GM19240 (cell line): ENCODE results near the gene CACNA2D4.

Experiments used
- DNase-seq: peaks from one replicate; pipeline ENCODE4 v3.0.0; 2011; ENCODE audit warnings: low spot score; ENCODE audit not compliant: insufficient read length

CACNA2D4 gene

DNA sequence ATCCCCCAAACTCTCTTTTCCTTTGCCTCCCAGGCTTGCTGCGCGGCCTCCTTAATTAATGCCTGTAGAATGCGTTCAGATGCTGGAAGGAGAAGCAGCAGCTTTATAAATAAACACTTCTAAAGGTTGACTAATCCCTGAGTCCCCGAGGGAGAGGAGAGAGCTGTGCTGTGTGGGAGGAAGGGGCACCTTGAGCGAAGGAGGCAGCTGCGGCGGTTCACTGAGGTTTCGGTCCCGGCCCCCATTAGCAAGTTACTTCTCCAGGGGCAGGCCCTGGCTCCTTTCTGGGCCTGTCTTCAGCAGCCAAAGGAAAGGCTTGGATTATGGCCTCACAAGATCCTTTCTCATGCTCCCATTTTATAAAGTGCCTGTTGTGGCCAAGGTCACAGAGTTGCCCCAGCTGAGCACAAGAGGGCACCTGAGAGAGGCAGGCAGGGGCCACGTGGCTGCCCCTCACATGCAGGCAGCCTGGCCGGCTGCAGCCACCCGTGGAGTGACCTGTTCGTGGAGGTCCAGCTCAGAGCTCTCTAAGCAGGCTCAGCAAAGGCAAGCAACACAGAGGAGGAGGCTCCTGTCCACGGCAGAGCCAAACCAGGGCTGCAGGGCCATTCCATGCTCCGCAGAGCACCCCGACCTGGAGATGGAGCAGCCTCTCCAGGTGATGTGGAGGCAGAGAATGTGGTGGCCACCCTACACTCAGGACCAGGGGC, 15.0 kb upstream of the CACNA2D4 start:
- peak; percentile 23 for DNase-seq

DNA sequence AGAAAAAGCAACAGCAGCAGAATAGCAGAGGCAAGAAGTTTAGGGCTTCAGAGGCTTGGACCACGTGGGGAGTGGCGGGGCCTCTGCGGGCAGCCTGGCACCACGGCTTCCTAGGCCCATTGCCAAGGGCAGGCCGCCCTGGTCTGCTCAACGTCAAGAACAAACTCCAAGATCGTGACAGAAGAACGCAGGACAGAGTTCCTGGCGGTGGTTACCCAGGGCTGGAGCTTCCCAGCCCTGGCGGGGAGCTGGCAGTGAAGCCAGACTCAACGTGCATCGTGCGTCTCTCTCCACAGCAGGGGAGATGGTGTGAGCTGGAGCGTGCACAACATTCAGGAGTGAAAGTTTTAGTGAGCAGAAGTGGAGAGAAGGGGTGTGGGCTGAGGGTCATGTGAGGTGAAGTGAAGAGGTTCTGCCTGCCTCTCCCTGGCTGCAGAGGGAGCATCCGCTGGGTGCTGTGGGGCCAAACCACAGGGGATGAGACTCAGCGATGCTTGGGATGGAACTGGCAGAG, 13.9 kb upstream of the CACNA2D4 start:
- DNase-seq = no peak

DNA sequence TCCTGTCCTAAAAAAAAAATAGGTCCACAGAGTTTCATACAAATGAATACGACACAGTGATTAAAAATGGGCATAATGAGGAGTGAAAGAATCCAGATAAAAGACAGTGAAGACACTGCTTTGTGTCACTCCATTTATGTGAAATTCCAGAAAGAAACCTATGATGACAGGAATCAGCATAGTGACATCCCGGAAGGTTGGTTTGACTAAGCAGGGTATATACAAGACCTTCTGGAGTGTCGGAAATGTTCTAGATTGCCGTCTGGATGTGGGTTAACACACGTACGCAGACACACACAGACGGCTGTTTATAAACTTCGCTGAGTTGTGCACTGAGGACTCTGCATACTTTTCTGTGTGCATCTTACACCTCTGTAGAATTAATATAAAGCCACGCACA, 13.2 kb upstream of the CACNA2D4 start:
- DNase-seq = no peak

DNA sequence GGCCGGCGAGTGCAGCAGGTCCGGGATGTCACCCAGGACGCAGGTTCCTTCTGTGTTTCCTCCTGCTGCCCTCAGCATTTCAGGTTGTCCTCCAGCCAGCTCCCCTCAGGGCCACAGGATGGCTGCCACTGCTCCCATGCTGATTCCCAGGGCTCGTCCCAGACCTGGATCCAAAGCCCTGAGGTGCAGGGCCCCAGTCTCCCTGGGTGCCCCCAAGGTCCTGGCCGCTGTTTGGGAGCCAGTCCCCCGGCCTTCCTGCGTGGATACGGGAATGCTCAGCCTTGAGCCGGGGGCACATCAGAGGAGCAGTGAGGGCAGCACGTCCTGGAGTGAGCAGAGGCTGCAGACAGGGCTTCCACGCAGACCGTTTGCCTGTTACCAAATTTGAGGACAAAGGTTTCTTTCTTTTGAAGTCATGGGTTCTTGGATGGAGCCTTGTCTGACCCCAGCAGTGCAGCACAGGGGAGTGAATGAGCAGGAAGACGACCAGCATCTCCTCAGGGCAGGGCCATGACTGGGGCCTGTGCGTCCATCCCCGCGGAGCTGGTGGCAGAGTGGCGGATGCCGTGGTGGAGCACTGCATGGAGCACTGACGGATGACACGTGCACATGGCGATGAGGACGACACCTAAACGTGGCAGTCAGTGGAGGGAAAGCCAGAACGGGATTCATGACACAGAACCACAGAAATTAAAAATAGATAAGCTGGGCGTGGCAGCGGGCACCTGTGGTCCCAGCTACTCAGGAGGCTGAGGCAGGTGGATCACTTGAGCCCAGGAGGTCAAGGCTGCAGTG, 12.5 kb upstream of the CACNA2D4 start:
- DNase-seq = no peak

DNA sequence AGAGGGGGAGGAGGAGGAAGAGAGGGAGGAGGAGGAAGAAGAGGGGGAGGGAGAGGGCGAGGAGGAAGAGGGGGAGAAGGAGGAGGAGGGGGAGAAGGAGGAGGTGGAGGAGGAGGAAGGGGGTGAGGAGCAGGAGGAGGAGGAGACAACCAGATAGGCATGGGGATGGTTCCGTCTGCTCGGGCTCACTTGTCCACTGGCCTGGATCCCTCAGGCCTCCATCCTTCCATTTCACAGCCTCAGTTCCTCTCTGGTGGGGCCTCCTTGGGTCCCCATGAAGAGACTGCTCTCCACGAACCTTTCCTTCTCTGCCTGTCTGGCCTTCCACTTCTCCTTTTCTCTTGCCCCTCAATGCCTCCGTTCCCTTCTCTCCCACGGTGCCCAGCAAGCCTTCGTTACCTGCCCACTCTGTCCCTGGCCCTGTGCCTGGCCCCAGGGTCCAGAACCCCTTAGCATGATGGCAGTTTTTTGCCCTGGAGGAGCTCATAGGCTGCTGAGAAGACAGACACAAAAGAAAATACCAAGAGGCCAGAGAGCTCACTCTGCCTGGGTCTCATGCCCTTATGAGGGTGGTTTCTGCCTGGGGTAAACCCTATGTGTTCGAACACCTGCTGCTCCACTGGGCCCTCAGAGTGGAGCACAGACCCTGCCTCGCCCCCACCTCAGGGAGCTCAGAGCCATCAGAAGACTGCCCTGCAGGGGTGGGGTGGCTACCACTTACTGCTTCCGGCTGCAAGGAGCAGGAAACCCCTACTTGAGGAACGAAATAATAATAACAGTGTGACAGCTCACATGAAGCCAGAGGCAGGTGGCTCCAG, 11.7 kb upstream of the CACNA2D4 start:
- DNase-seq = no peak

DNA sequence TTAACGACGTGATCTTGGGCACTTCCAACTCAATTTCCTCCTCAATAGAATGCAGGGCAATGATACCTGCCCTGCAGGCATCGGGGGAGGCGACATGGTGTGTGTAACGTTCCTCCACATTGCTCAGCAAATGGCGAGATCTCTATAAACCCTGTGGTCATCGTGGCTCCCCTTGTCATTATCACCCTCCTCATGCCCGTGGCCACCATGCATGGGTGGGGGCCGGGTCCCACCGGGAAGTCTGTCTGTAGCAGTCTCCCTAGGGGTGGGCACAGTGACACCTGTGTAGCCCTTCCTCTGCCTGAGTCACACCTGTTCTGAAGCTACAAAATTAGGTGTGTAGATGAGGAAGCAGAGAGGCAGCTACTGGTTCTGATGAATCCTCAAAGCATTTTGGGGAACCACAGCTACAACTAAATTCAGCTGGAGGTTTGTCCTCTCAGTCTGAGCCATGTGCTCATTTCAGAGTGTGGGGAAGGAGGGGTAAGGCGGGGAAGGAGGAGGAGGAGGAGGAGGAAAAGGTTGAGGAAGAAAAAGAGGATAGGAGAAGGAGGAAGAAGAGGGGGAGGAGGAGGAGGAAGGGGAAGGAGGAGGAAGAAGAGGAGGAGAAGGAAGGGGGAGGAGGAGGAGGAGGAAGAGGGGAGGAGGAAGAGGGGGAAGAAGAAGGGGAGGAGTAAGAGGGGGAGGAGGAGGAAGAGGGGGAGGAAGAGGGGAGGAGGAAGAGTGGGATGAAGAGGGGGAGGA, 11.0 kb upstream of the CACNA2D4 start:
- DNase-seq = no peak

DNA sequence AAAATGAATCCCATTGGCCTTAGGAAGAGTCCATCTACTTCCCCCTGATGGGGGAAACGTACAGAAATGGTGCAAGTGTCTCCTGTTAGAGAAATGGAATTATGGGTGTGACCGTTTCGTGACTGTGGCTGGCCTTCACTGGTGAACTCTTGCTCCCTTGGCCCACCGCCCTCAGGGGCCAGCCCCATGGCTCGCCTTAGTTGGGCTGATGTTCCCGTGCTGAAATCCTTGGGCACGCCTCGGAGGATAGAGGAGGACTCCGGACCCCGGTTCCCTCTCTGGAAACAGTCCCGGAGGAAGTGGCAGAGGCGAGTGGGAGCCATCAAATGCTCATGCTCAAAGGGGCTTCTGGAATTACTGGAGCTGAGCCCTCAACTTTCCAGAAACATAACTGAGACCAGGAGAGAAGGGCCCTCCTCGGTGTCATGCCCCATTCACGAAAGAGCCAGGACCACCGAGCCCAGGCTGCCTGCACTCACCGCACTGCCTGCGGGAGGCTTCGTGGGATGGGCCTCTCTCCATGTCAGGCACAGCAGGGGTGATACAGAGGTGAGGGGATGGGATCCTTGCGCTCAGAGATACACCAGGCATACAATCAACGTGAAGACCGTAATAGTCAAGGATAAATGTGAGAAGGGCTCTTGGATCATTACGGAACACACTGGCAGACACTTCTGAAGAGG, 10.1 kb upstream of the CACNA2D4 start:
- no peak for DNase-seq

DNA sequence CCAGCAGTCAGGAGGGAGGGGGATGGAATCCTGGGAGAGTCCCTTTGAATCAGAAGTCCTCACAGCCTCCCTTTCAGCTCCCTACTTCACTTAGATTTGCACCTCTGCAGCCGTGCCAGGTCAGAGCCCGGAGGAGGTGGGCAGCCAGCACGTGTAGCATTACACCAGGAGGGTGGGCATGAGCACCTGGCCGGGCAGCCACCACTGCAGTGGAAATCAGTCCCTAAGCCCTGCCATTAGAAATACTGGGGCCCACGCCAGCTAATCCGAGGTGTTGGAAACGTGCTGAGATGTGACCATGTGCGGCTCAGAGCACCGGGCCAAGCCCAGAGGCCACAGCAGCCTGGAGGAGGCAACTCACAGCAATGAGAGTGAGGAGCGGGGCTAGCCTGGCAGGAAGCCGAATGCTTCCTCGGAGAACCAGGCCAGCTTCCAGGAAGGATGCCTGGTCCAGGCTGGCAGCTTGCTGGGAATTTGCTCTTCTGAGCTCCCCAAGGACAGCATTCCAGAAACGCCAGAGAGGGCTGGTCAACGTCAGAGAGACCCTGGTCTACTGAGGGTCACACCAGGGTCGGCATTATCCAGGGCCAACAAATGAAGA, 9.4 kb upstream of the CACNA2D4 start:
- DNase-seq = no peak

DNA sequence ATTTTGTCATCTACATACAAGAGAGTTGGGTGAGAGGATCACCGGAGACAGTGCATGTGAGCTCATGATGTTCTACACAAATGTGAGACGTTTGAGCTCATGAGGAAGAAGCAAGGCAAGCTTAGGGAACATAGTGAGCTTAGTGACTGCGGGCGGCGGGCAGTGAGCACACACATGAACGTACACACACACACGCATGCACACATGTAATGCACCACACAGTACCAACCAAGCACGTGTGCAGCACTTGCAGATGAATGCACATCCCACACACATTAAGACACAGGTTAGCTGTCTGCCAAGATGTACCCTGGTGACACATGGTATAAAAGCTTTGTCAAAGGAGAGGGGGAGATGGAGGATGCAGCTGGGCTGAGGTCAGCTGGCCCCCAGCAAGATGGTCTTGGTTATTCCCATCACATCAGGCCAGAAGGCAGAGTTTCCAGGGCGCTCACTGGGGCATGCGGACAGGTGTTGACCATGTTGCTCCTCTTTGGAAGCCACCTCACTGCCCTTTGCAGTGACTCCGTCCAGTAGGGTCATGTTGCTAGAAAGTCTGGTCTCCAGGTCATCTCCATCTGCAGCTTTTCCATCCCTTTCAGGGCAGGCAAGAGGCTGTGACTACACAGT, 8.7 kb upstream of the CACNA2D4 start:
- no peak for DNase-seq

DNA sequence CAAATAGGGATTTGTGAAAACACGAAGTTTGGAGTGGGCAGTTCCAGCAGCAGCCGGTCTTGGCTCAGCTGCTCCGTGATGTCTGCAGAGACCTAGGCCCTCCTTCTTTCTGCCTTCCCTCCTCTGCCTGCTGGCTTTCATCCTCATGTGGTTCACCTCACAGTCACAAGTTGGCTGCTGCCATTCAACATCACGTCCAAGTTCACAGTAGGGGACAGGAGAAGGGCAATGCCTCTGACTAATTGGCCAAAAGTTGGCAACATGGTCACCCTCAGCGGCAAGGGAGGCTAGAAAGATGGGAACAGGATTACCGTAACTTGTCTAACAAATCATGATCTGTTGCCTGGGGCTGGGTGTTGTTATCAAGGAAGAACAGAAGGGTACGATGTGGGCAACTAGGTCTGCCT, 7.8 kb upstream of the CACNA2D4 start:
- no peak for DNase-seq

DNA sequence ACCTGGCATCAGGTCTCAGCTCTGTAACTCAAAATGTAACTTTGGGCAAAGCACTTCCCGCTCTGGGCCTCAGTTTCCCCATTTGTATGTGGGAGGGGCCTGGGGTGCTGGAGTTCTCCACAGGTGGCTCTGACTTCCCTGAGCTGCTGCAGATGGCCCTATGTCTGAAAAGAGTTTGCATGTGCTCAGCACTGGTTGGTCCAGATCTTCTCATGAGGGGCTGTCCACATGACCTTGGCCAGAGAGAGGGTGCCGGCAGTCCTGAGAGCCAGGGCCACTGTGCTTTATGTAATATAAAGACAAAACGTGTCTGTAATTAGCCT, 7.2 kb upstream of the CACNA2D4 start:
- DNase-seq = no peak

DNA sequence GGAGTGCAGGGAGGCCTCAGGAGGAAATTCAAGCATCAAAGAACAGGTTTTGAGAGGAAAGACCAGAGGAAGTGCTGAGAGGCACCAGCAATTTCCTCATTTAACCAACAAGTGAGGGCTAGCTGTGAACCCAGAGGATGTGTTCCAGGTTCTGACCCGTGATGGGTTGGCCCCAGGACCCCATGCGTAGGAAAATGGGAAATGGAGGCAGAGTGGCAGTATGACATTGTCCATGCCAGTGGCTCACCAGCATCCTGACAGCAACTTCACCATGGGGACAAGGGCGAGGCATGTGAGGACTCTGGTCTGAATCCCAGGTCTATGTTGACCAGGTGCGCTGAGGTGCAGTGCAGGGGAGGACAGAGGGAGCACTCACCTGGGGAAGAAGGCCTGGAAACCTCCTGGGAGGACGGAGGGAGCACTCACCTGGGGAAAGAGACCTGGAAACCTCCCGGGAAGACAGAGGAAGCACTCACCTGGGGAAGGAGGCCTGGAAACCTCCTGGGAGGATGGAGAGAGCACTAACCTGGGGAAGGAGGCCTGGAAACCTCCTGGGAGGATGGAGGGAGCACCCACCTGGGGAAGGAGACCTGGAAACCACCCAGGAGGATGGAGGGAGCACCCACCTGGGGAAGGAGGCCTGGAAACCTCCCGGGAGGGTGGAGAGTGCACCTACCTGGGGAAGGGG, 6.7 kb upstream of the CACNA2D4 start:
- no peak for DNase-seq

DNA sequence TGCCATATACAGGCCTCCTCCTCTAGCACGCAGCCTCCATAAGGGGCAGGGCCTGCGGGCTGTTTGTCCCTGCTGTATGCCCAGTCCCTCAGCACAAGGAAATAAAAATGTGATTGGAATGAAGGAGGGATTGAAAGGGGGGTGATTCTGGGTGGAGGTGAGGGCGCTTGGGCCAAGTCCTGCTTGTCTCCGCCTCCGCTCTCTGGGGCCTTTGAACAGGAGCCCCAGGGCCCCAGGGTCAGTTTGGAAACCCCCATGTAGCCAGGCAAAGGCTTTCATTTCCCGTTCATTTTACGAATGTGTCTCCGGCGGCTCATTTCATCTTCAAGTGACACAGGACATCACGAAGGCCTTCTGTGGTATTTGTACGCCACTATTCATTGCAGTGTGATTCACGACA, 4.5 kb upstream of the CACNA2D4 start:
- no peak for DNase-seq

DNA sequence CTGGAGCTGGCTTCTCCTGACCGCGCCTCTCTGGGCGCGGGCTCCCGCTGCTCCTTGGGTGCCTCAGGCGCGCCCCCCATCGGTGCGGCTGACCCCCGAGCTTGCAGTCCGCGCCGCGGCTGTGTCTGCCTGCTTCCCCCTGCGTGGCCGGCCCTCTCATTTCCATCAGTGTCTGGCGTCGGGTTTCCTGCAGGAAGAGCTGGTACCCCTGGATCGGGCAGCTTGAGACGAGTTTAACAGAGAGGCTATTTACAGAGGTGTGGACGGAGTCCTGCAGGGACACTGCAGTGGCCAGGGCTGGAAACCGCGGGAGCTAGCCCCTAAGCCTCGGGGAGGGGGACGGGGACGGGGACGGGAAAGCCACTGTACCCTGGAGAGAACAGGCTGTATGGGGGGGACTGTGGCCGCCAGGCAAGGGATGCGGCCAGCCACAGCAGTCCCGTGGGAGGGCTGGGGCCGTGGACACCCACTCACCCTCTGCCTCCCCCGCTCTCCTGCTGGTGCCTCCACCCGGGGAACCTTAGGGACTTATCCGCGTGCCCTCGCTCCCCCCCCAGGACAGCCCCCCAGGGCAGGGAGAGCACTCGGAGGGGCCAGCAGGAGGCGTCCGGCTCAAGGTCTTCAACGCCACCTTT, 3.7 kb upstream of the CACNA2D4 start:
- no peak for DNase-seq

DNA sequence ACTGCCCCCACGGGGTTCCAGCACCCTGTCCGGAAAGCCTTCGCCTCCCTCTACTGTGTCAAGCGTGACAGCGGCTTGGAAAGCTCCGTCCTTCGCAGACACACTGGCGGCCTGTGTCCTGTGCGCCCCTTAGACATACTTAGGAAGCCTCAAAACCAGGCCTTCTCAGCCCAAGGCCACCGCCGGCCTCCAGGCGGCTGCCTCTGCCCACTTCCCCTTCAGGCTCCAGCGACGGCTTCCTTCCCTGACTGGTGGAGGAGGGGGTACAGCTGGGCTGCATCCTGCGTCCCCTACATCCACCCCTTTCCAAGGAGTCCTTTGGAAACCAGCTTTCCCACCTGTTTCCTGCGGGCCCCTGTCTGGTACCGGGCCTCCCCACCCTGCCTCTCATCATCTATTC, 2.5 kb upstream of the CACNA2D4 start:
- no peak for DNase-seq

DNA sequence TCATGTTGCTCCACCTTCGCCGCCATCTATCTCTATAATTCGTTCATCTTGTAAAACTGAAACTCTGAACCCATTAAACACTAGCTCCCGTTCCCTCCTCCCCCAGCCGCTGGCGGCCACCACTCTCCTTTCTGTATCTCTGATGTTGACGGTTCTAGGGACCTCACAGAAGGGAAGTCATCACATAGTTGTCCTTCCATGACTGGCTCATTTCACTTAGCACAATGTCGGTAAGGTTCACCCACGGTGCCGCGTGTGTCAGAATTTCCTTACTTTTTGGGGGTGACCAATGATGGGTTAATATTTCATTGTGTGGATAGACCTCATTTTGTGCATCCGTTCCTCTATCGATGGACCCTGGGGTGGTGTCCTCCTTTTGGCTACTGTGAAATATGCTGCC, 2.0 kb upstream of the CACNA2D4 start:
- no peak for DNase-seq

DNA sequence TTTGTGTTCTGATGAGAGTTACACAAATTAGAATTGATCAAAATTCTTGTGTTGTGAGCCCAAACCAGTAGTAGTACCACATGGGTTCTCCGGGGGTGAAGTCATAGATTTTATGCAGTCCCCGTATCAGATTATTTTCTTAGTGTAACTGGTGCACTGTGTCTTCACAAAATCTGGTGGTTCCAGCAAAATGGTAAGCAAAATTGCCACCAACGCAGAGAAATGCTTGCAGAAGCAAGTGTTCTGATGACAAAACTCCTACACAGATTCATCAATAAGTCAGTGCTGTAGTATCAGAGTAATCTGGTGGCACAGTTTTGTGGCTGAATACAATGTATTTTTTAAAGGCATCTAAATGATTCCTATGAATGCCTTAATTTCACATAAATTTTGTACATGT, 1.3 kb upstream of the CACNA2D4 start:
- DNase-seq = no peak

DNA sequence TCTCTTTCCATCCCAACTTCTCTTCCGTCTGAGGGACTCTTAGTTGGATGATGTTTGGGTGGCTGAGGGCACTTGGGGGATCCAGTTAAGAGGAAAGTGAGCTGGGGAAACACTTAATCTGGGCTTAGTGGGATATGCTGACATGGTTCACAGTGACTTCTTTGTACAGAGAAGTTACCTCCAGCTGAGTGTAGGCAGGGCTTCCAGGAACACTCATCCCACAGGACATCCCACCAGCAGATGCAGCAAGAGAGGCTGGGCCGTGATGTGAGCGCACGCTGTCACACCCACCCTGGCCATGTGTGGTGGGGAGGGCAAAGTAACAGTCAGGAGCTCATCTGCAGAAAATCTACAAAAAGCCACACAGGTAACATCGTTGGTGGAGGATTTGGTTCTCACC, 832 bp upstream of the CACNA2D4 start:
- no peak for DNase-seq

DNA sequence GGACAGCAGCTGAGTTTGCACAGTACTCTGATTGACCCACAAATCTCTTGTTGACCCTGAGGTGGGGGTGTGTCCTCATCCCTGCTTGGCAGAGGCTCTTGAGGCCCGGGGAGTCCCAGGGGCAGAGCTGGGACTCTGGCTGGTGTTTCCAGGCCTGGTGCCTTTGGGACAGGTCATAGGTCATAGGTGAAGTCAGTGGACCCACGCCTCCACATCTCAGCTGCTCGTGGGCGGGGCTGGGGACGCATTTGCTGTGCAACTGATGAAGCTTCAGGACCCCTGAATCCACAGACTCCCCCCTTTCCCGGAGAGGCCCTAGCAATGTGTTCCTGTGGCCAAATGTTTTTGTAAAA, 408 bp upstream of the CACNA2D4 start:
- DNase-seq = no peak
